Keratinocyte (primary cell): ENCODE data around the gene GPR137B. TPM values are rescaled to one million over a fixed set of nuclear protein-coding genes. Genes with fewer than 3 reads are reported as not detected.

Source experiments
- DNase-seq: peaks from one replicate; pipeline ENCODE4 v3.0.0-alpha.2; 2011; ENCODE audit warnings: low read depth, missing footprints, low spot score
- FAIRE-seq: peaks from 2 replicates; lab custom pipeline; 2011; peaks lifted over from hg19 to GRCh38; lab: Jason Lieb, UNC
- H2AFZ ChIP-seq: 2 replicates; pipeline ENCODE4 v1.6.0; 2012; ENCODE audit warnings: low read length, control low read depth, inconsistent platforms; ENCODE audit not compliant: control insufficient read depth
- H3K27ac ChIP-seq: 2 replicates; pipeline ENCODE4 v1.5.1; 2011; ENCODE audit warnings: low read length; ENCODE audit not compliant: control insufficient read depth, insufficient read depth
- H3K27me3 ChIP-seq: 3 replicates; pipeline ENCODE4 v1.6.0; 2011; ENCODE audit warnings: low read length; ENCODE audit not compliant: control insufficient read depth, insufficient read depth; ENCODE audit errors: extremely low read depth
- H3K36me3 ChIP-seq, 2 experiments: 2 replicates in 1 of 2; 3 replicates in 1 of 2; pipeline ENCODE4 v1.5.1; 2011; ENCODE audit warnings: low read length in 2 of 2, mild to moderate bottlenecking in 1 of 2; ENCODE audit not compliant: control insufficient read depth in 2 of 2, insufficient read depth in 2 of 2; ENCODE audit errors: extremely low read depth in 1 of 2
- H3K4me1 ChIP-seq: 3 replicates; pipeline ENCODE4 v1.5.1; 2011; ENCODE audit warnings: low read length; ENCODE audit not compliant: control insufficient read depth, insufficient read depth; ENCODE audit errors: extremely low read depth
- H3K4me2 ChIP-seq: 3 replicates; pipeline ENCODE4 v1.6.0; 2011; ENCODE audit warnings: low read depth, low read length; ENCODE audit not compliant: control insufficient read depth, insufficient read depth; ENCODE audit errors: extremely low read depth
- H3K4me3 ChIP-seq, 3 experiments: fragments of 200-600 bp in 1 of 3; sonication (generic) in 1 of 3; 2 replicates in 2 of 3; 3 replicates in 1 of 3; pipeline ENCODE4 v1.5.1; 2011 to 2016; ENCODE audit warnings: low read length in 3 of 3, mild to moderate bottlenecking in 3 of 3, control low read depth in 2 of 3, inconsistent platforms in 1 of 3, low read depth in 1 of 3, mixed read lengths in 1 of 3, mixed run types in 1 of 3, moderate library complexity in 1 of 3; ENCODE audit not compliant: control insufficient read depth in 2 of 3, insufficient read depth in 2 of 3; ENCODE audit errors: extremely low read depth in 1 of 3
- H3K79me2 ChIP-seq: 2 replicates; pipeline ENCODE4 v1.6.0; 2012; ENCODE audit warnings: low read length; ENCODE audit not compliant: control insufficient read depth, insufficient read depth
- H3K9ac ChIP-seq: 3 replicates; pipeline ENCODE4 v1.6.0; 2011; ENCODE audit warnings: low read length; ENCODE audit not compliant: control insufficient read depth, insufficient read depth; ENCODE audit errors: extremely low read depth
- H3K9me1 ChIP-seq: 3 replicates; pipeline ENCODE4 v1.6.0; 2011; ENCODE audit warnings: low read length; ENCODE audit not compliant: control insufficient read depth, insufficient read depth; ENCODE audit errors: extremely low read depth
- H3K9me3 ChIP-seq: 2 replicates; pipeline ENCODE4 v1.5.1; 2012; ENCODE audit warnings: low read depth, low read length; ENCODE audit not compliant: control insufficient read depth
- H4K20me1 ChIP-seq: 3 replicates; pipeline ENCODE4 v1.6.0; 2011; ENCODE audit warnings: low read length; ENCODE audit not compliant: control insufficient read depth, insufficient read depth; ENCODE audit errors: extremely low read depth
- CTCF ChIP-seq, 3 experiments: IDR thresholded peaks in 1 of 3; conservative IDR thresholded peaks in 1 of 3; optimal IDR thresholded peaks in 1 of 3; 2 replicates in 2 of 3; 3 replicates in 1 of 3; pipeline versions ENCODE3 to v1.5.1; 2011; ENCODE audit warnings: low read length in 3 of 3, mild to moderate bottlenecking in 3 of 3, moderate library complexity in 2 of 3, control low read depth in 1 of 3, inconsistent platforms in 1 of 3; ENCODE audit not compliant: insufficient read depth in 2 of 3; ENCODE audit errors: extremely low read depth in 1 of 3
- EZH2 ChIP-seq: IDR thresholded peaks from one replicate; pipeline ENCODE4 v1.6.1; 2012; ENCODE audit warnings: inconsistent platforms, mild to moderate bottlenecking, low read length, moderate library complexity
- dilution Hi-C: fragments of 300-500 bp; cut with MboI; formaldehyde crosslinking; loops from one replicate; pipeline ENCODE4 v1.7.0; 2020; ENCODE audit warnings: low sequenced_read_pairs; ENCODE audit not compliant: extremely low pct_ligation_motif_present
- polyA plus RNA-seq, 5 experiments: library from polyadenylated mRNA; depleted of rRNA in 3 of 5; stranded (reverse) in 3 of 5; stranded (forward) in 1 of 5; unstranded in 1 of 5; fragments of >200 nt; gene quantifications; 1 replicate in 1 of 5; 2 replicates in 3 of 5; 3 replicates in 1 of 5; pipeline versions ENCODE4 v1.2.1 to v1.2.3, GENCODE V29; 2011 to 2012; ENCODE audit warnings: missing spikeins in 2 of 5, low read depth in 1 of 5, low replicate concordance in 1 of 5

Gene GPR137B
- polyA plus RNA-seq, 1 donor (not counting 4 experiments of a cell fraction or from before 2014, with no cell fraction given): 7.1 TPM

GRCh38 chr1:236137285-236137852 is 5.0 kb upstream of the GPR137B start:
- TF ChIP-seq EZH2 (no peak), CTCF (optimal IDR thresholded peaks at IDR 0.05 in 1 of 3, IDR thresholded peaks at IDR 0.05 in 1 of 3, conservative IDR thresholded peaks at IDR 0.05 in 1 of 3; ENCODE audit: extremely low read depth in 1 of 3, insufficient read depth in 2 of 3, low read length in 3 of 3) (peak in 1 of 3 experiments; percentile 13)
- Histone ChIP-seq H3K4me2 (no peak overlapping the region), H3K4me1 (no peaks in the 10 kb centered on the region), H3K9me1 (no peaks in the 10 kb centered on the region), H2AFZ (no peak overlapping the region), H3K9me3 (no peaks in the 10 kb centered on the region), H4K20me1 (no peaks in the 10 kb centered on the region), H3K4me3 (no peak overlapping the region), H3K27me3 (peaks cover 12% of the 10 kb centered on the region), H3K9ac (no peak overlapping the region), H3K79me2 (no peaks in the 10 kb centered on the region), H3K36me3 (no peaks in the 10 kb centered on the region), H3K27ac (no peak overlapping the region)
- no peak for FAIRE-seq
- no peak for DNase-seq
- dilution Hi-C loops: loop anchor here (10.0 kb wide), 1 partner anchor 357 kb away; no protein-coding TSS in a partner anchor

GRCh38 chr1:236139495-236139894 is 2.8 kb upstream of the GPR137B start:
- Histone ChIP-seq H4K20me1 (no peaks in the 10 kb centered on the region), H3K4me3 (no peak overlapping the region), H3K9ac (no peak overlapping the region), H3K79me2 (no peaks in the 10 kb centered on the region), H3K36me3 (no peaks in the 10 kb centered on the region), H3K27ac (no peak overlapping the region), H3K9me1 (no peaks in the 10 kb centered on the region), H2AFZ (no peak overlapping the region), H3K4me1 (peaks cover 10% of the 10 kb centered on the region), H3K27me3 (peaks cover 12% of the 10 kb centered on the region), H3K9me3 (no peaks in the 10 kb centered on the region), H3K4me2 (no peak overlapping the region)
- FAIRE-seq (no peak), DNase-seq (no peak)
- dilution Hi-C loops: loop anchor here (10.0 kb wide), 1 partner anchor 355 kb away; no protein-coding TSS in a partner anchor
- TF ChIP-seq EZH2 (no peak), CTCF (optimal IDR thresholded peaks at IDR 0.05 in 1 of 3, IDR thresholded peaks at IDR 0.05 in 1 of 3, conservative IDR thresholded peaks at IDR 0.05 in 1 of 3; ENCODE audit: extremely low read depth in 1 of 3, insufficient read depth in 2 of 3, low read length in 3 of 3) (no peak)
